AG10803 (cell line): ENCODE measurements around the gene NDUFAF8.
A peak's percentile ranks its signal among the peaks of the same experiment; 100 is the strongest.

Source experiments
- DNase-seq: peaks from one replicate; pipeline ENCODE4 v3.0.0; 2010; ENCODE audit warnings: low read depth
- H3K4me3 ChIP-seq: 2 replicates; pipeline ENCODE4 v1.5.1; 2011; ENCODE audit warnings: mild to moderate bottlenecking, low read length, control low read depth
- CTCF ChIP-seq: conservative IDR thresholded peaks from 2 replicates; pipeline ENCODE4 v1.5.1; 2011; ENCODE audit warnings: mild to moderate bottlenecking, low read length, control low read depth, inconsistent platforms

Gene NDUFAF8

GRCh38 chr17:81285179-81285878 lies 46.2 kb downstream of the NDUFAF8 start:
- TF ChIP-seq CTCF = no peak
- DNase-seq = peak; percentile 12
- H3K4me3 ChIP-seq = no peak overlapping the region

GRCh38 chr17:81285894-81286293 lies 46.8 kb downstream of the NDUFAF8 start:
- TF ChIP-seq CTCF = no peak
- no peak for DNase-seq
- no peak overlapping the region for H3K4me3 ChIP-seq

GRCh38 chr17:81286491-81287145 lies 47.5 kb downstream of the NDUFAF8 start:
- DNase-seq = no peak
- TF ChIP-seq CTCF = no peak
- H3K4me3 ChIP-seq = no peak overlapping the region

- no peak overlapping the region for H3K4me3 ChIP-seq
- no peak for TF ChIP-seq CTCF
- DNase-seq = no peak
These were observed 48.0 kb downstream of the NDUFAF8 start for GRCh38 chr17:81287152-81287551.

- TF ChIP-seq CTCF = no peak
- no peak for DNase-seq
- no peak overlapping the region for H3K4me3 ChIP-seq
These were observed 48.8 kb downstream of the NDUFAF8 start for GRCh38 chr17:81287741-81288430.

- DNase-seq = no peak
- TF ChIP-seq CTCF = no peak
- H3K4me3 ChIP-seq = no peak overlapping the region
These were observed 49.6 kb downstream of the NDUFAF8 start for GRCh38 chr17:81288715-81289114.
